Lower leg skin (tissue), 3 donors: Measurements from ENCODE around the gene PITPNM3.

ENCODE experiments used
- CTCF ChIP-seq, 3 donors: fragments of 450-650 bp; IDR thresholded peaks; one replicate each; pipeline ENCODE4 v1.5.1; 2016; ENCODE audit warnings: antibody characterized with exemption in 3 of 3, mild to moderate bottlenecking in 3 of 3, moderate library complexity in 2 of 3
- POLR2A ChIP-seq, 2 donors: fragments of 450-650 bp; IDR thresholded peaks; one replicate each; pipeline ENCODE4 v1.6.1; 2016 to 2017; ENCODE audit warnings: antibody characterized with exemption in 2 of 2, mild to moderate bottlenecking in 1 of 2, moderate library complexity in 1 of 2

GRCh38 chr17:6496116-6496481 is 60.3 kb downstream of the PITPNM3 start:
- TF ChIP-seq CTCF (IDR thresholded peaks at IDR 0.05), result no peak
- TF ChIP-seq POLR2A (IDR thresholded peaks at IDR 0.05), result no peak
